MG63 (cell line): ENCODE data around the gene DCAF6. TPM values are rescaled to one million over a fixed set of nuclear protein-coding genes. Genes with fewer than 3 reads are reported as not detected.
"Not testable (repeated sequence)": the region's sequence is repeated elsewhere in the genome, so short reads cannot be mapped to it uniquely, and the experiment has no call there.

Experiments
- DNase-seq: peaks from one replicate; pipeline ENCODE4 v3.0.0-alpha.2; 2020
- H3K27me3 ChIP-seq: fragments of 250-450 bp; sonication (Bioruptor Pico); 2 replicates; pipeline ENCODE4 v1.5.1; 2020; ENCODE audit warnings: mild to moderate bottlenecking, moderate library complexity
- H3K36me3 ChIP-seq: fragments of 250-450 bp; sonication (Bioruptor Pico); 2 replicates; pipeline ENCODE4 v1.5.1; 2020; ENCODE audit warnings: mild to moderate bottlenecking, moderate library complexity
- H3K4me3 ChIP-seq: fragments of 250-450 bp; sonication (Bioruptor Pico); 2 replicates; pipeline ENCODE4 v1.5.1; 2020; ENCODE audit warnings: mild to moderate bottlenecking, moderate library complexity
- H3K9me3 ChIP-seq: fragments of 250-450 bp; sonication (Bioruptor Pico); 2 replicates; pipeline ENCODE4 v1.5.1; 2020; ENCODE audit warnings: mild to moderate bottlenecking, moderate library complexity
- total RNA-seq: library from RNA; depleted of rRNA; stranded (reverse); fragments of >200 nt; shearing (Covaris generic); gene quantifications from 2 replicates; pipeline ENCODE4 v1.2.3, GENCODE V29; 2014; ENCODE audit warnings: low replicate concordance

Gene DCAF6
- total RNA-seq, 1 experiment from 2014 or later: 70.1 TPM

- no peaks in the 10 kb centered on the region for H3K36me3 ChIP-seq
- H3K9me3 ChIP-seq: no peaks in the 10 kb centered on the region
- H3K4me3 ChIP-seq: no peak overlapping the region
- DNase-seq: no peak
- no peaks in the 10 kb centered on the region for H3K27me3 ChIP-seq
These were observed 19.5 kb upstream of the DCAF6 start for GRCh38 chr1:167916766-167917511.

- no peak for DNase-seq
- Histone ChIP-seq H3K9me3 (no peaks in the 10 kb centered on the region; the same call in 1 of the 2 replicates), H3K4me3 (no peak overlapping the region), H3K27me3 (no peaks in the 10 kb centered on the region), H3K36me3 (peaks cover 3% of the 10 kb centered on the region; the same call in 1 of the 2 replicates)
These were observed 14.5 kb upstream of the DCAF6 start for GRCh38 chr1:167922023-167922422.

- no peaks in the 10 kb centered on the region; the same call in 1 of the 2 replicates for H3K9me3 ChIP-seq
- no peaks in the 10 kb centered on the region for H3K27me3 ChIP-seq
- no peak overlapping the region for H3K4me3 ChIP-seq
- DNase-seq: no peak
- H3K36me3 ChIP-seq: peaks cover 3% of the 10 kb centered on the region; the same call in 1 of the 2 replicates
These were observed 13.8 kb upstream of the DCAF6 start for GRCh38 chr1:167922611-167923074.

GRCh38 chr1:167923324-167924056, 13.0 kb upstream of the DCAF6 start:
- no peak for DNase-seq
- Histone ChIP-seq H3K9me3 (no peaks in the 10 kb centered on the region; the same call in 1 of the 2 replicates), H3K36me3 (peaks cover 3% of the 10 kb centered on the region; the same call in 1 of the 2 replicates), H3K4me3 (no peak overlapping the region), H3K27me3 (no peaks in the 10 kb centered on the region)

- no peaks in the 10 kb centered on the region; the same call in 1 of the 2 replicates for H3K9me3 ChIP-seq
- H3K4me3 ChIP-seq: no peak overlapping the region
- DNase-seq: no peak
- H3K36me3 ChIP-seq: peaks cover 3% of the 10 kb centered on the region; the same call in 1 of the 2 replicates
- no peaks in the 10 kb centered on the region for H3K27me3 ChIP-seq
These were observed 12.4 kb upstream of the DCAF6 start for GRCh38 chr1:167924102-167924501.

GRCh38 chr1:167924543-167925231, 11.8 kb upstream of the DCAF6 start:
- Histone ChIP-seq H3K36me3 (peaks cover 3% of the 10 kb centered on the region; the same call in 1 of the 2 replicates), H3K27me3 (no peaks in the 10 kb centered on the region), H3K9me3 (no peaks in the 10 kb centered on the region; the same call in 1 of the 2 replicates), H3K4me3 (no peak overlapping the region)
- DNase-seq: no peak

- H3K4me3 ChIP-seq: no peak overlapping the region
- H3K27me3 ChIP-seq: no peaks in the 10 kb centered on the region
- H3K9me3 ChIP-seq: no peaks in the 10 kb centered on the region; the same call in 1 of the 2 replicates
- DNase-seq: no peak
- peaks cover 3% of the 10 kb centered on the region; the same call in 1 of the 2 replicates for H3K36me3 ChIP-seq
These were observed 9.9 kb upstream of the DCAF6 start for GRCh38 chr1:167926486-167926997.

GRCh38 chr1:167927046-167927754, 9.3 kb upstream of the DCAF6 start:
- H3K36me3 ChIP-seq: peaks cover 3% of the 10 kb centered on the region; the same call in 1 of the 2 replicates
- no peak overlapping the region for H3K4me3 ChIP-seq
- H3K27me3 ChIP-seq: no peaks in the 10 kb centered on the region
- H3K9me3 ChIP-seq: no peaks in the 10 kb centered on the region; the same call in 1 of the 2 replicates
- no peak for DNase-seq

- no peak overlapping the region for H3K4me3 ChIP-seq
- H3K9me3 ChIP-seq: no peaks in the 10 kb centered on the region
- no peaks in the 10 kb centered on the region for H3K36me3 ChIP-seq
- H3K27me3 ChIP-seq: no peaks in the 10 kb centered on the region
- DNase-seq: no peak
These were observed 8.0 kb upstream of the DCAF6 start for GRCh38 chr1:167928457-167928852.

- DNase-seq, H3K36me3 ChIP-seq, H3K27me3 ChIP-seq, H3K9me3 ChIP-seq, H3K4me3 ChIP-seq: not testable (repeated sequence)
These were observed 7.6 kb upstream of the DCAF6 start for GRCh38 chr1:167928919-167929318.

- H3K36me3 ChIP-seq: no peaks in the 10 kb centered on the region
- H3K4me3 ChIP-seq: no peak overlapping the region
- no peaks in the 10 kb centered on the region for H3K27me3 ChIP-seq
- H3K9me3 ChIP-seq: no peaks in the 10 kb centered on the region
- no peak for DNase-seq
These were observed 6.8 kb upstream of the DCAF6 start for GRCh38 chr1:167929725-167930124.

- Histone ChIP-seq H3K9me3 (no peaks in the 10 kb centered on the region), H3K4me3 (peak overlapping the region; percentile 69; the same call in 1 of the 2 replicates), H3K27me3 (no peaks in the 10 kb centered on the region), H3K36me3 (peaks cover 4% of the 10 kb centered on the region)
- no peak for DNase-seq
These were observed 2.7 kb upstream of the DCAF6 start for GRCh38 chr1:167933788-167934187.

- Histone ChIP-seq H3K4me3 (peak overlapping the region; percentile 69), H3K9me3 (no peaks in the 10 kb centered on the region), H3K36me3 (peaks cover 4% of the 10 kb centered on the region), H3K27me3 (no peaks in the 10 kb centered on the region)
- no peak for DNase-seq
These were observed 1.9 kb upstream of the DCAF6 start for GRCh38 chr1:167934426-167935215.

- Histone ChIP-seq H3K36me3 (peaks cover 8% of the 10 kb centered on the region), H3K9me3 (no peaks in the 10 kb centered on the region), H3K27me3 (no peaks in the 10 kb centered on the region), H3K4me3 (peak overlapping the region; percentile 69)
- DNase-seq: peak; percentile 50
These were observed 1.0 kb upstream of the DCAF6 start for GRCh38 chr1:167935216-167936067.
